Ishikawa (cell line): ENCODE measurements around the gene ZFYVE21.

ENCODE experiments used
- CEBPB ChIP-seq: IDR thresholded peaks from 2 replicates; pipeline ENCODE4 v1.6.1; 2012
- CREB1 ChIP-seq: IDR thresholded peaks from 2 replicates; pipeline ENCODE4 v1.6.1; 2012; ENCODE audit warnings: low read depth
- EGR1 ChIP-seq: IDR thresholded peaks from 2 replicates; pipeline ENCODE4 v1.6.1; 2012
- EP300 ChIP-seq: IDR thresholded peaks from 2 replicates; pipeline ENCODE4 v1.6.1; 2012; ENCODE audit warnings: borderline replicate concordance
- FOXM1 ChIP-seq: IDR thresholded peaks from 2 replicates; pipeline ENCODE4 v1.6.1; 2012; ENCODE audit warnings: low read depth, borderline replicate concordance
- NFIC ChIP-seq: IDR thresholded peaks from 2 replicates; pipeline ENCODE4 v1.6.1; 2012
- RAD21 ChIP-seq: IDR thresholded peaks from 2 replicates; pipeline ENCODE4 v1.6.1; 2012; ENCODE audit warnings: low read depth
- TAF1 ChIP-seq: IDR thresholded peaks from 2 replicates; pipeline ENCODE4 v1.6.1; 2012; ENCODE audit warnings: low read depth, mild to moderate bottlenecking
- TCF12 ChIP-seq: IDR thresholded peaks from 2 replicates; pipeline ENCODE4 v1.6.1; 2012; ENCODE audit warnings: low read depth
- TEAD4 ChIP-seq: IDR thresholded peaks from 2 replicates; pipeline ENCODE4 v1.6.1; 2012
- YY1 ChIP-seq: IDR thresholded peaks from 2 replicates; pipeline ENCODE4 v1.6.1; 2012; ENCODE audit warnings: low read depth
- ZBTB7A ChIP-seq: IDR thresholded peaks from 2 replicates; pipeline ENCODE4 v1.6.1; 2012; ENCODE audit warnings: low read depth
- TF ChIP-seq, protein P1 (sequence below): IDR thresholded peaks from 2 replicates; pipeline ENCODE4 v1.6.1; 2012; ENCODE audit warnings: low read depth, mild to moderate bottlenecking
- TF ChIP-seq, protein P2 (sequence below): IDR thresholded peaks from 2 replicates; pipeline ENCODE4 v1.6.1; 2012
- TF ChIP-seq, protein P3 (sequence below): IDR thresholded peaks from 2 replicates; pipeline ENCODE4 v1.6.1; 2012

ZFYVE21 gene

DNA sequence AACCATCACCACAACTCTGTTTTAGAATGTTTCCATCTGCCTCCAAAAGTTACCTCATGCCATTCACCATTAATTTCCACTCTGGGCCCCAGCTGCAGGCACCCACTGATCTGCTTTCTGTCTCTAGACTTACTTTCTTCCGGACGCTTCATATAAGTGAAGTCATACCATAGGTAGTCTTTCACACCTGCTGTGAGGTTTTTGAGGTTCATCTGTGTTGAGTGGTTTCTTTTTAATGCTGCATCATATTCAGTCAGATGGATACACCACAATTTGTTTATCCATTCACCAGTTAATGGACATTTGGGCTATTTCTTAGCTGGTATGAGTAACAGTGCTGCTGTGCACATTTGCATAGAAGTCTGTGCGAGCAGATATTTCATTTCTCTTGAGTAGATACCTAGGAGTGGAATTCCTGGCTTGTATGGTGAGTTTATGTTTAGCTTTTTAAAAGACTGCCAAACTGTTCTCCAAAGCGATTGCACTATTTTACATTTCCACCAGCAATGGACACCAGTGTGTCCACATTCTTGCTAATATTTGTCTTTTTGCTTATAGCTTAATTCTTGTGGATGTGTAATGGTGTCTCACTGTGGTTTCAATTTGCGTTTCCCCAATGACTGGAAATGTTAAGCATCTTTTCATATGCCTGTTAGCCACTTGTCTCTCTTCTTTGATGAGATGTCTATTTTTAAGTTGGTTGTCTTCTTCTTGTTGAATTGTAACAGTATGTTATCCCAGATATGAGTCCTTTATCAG, 48.3 kb downstream of the ZFYVE21 start:
- TF ChIP-seq EGR1 (no peak), NFIC (no peak), ZBTB7A (no peak), YY1 (no peak), TCF12 (no peak), RAD21 (no peak), CEBPB (no peak), TAF1 (no peak), FOXM1 (no peak), EP300 (no peak)
- TF ChIP-seq, protein P1, sequence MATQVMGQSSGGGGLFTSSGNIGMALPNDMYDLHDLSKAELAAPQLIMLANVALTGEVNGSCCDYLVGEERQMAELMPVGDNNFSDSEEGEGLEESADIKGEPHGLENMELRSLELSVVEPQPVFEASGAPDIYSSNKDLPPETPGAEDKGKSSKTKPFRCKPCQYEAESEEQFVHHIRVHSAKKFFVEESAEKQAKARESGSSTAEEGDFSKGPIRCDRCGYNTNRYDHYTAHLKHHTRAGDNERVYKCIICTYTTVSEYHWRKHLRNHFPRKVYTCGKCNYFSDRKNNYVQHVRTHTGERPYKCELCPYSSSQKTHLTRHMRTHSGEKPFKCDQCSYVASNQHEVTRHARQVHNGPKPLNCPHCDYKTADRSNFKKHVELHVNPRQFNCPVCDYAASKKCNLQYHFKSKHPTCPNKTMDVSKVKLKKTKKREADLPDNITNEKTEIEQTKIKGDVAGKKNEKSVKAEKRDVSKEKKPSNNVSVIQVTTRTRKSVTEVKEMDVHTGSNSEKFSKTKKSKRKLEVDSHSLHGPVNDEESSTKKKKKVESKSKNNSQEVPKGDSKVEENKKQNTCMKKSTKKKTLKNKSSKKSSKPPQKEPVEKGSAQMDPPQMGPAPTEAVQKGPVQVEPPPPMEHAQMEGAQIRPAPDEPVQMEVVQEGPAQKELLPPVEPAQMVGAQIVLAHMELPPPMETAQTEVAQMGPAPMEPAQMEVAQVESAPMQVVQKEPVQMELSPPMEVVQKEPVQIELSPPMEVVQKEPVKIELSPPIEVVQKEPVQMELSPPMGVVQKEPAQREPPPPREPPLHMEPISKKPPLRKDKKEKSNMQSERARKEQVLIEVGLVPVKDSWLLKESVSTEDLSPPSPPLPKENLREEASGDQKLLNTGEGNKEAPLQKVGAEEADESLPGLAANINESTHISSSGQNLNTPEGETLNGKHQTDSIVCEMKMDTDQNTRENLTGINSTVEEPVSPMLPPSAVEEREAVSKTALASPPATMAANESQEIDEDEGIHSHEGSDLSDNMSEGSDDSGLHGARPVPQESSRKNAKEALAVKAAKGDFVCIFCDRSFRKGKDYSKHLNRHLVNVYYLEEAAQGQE = no peak
- TF ChIP-seq, protein P2, sequence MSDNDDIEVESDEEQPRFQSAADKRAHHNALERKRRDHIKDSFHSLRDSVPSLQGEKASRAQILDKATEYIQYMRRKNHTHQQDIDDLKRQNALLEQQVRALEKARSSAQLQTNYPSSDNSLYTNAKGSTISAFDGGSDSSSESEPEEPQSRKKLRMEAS = no peak

DNA sequence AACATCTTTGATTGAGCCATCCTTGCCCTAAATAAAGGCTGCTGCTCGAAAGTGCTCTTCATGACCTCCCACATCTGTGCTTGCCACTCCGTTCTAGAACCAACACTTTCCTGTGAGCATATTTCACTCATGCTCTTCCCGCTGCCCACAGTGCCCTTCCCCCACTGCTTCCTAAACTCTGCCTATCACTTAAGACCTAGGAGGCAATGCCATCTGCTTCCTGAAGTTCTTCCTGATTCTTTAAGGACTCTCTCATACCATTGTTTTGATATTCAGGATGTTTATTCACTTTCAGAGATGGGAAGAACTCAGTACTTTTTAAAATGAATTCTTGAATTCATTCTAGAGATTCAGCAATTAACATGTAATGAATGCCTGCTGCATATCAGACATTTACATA, 49.9 kb downstream of the ZFYVE21 start:
- TF ChIP-seq ZBTB7A (no peak), TAF1 (no peak), EGR1 (no peak), NFIC (no peak), TEAD4 (no peak), CREB1 (no peak), TCF12 (no peak)
- TF ChIP-seq, protein P2 = no peak

DNA sequence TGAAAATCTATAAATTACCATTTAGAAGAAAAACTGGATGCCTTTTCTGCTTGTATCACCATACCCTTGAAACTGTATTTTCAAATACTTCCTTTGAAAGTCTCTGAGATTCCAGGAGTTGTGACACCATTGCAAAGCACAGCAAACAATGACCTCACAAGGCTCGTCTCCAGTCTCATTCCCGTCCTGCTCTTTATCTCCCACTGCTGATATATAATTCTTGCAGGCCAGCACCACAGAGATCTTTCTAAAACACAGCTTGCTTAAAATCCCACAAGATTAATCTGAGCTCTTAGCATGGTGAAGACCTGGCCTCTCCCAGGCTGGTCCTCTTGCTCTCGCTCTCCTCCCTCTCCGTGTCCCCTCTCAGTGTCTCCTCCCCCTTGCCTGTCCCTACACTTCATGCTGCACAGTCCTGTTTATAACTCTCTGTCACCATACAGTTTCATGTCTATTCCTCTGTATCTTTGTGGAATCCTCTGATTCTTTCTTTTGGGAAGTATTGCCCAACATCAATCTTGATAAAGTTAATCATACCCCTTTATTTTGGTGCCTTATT, 51.8 kb downstream of the ZFYVE21 start:
- TF ChIP-seq, protein P2 = no peak
- TF ChIP-seq EGR1 (no peak), YY1 (no peak)
- TF ChIP-seq, protein P3, sequence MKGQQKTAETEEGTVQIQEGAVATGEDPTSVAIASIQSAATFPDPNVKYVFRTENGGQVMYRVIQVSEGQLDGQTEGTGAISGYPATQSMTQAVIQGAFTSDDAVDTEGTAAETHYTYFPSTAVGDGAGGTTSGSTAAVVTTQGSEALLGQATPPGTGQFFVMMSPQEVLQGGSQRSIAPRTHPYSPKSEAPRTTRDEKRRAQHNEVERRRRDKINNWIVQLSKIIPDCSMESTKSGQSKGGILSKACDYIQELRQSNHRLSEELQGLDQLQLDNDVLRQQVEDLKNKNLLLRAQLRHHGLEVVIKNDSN = no peak

DNA sequence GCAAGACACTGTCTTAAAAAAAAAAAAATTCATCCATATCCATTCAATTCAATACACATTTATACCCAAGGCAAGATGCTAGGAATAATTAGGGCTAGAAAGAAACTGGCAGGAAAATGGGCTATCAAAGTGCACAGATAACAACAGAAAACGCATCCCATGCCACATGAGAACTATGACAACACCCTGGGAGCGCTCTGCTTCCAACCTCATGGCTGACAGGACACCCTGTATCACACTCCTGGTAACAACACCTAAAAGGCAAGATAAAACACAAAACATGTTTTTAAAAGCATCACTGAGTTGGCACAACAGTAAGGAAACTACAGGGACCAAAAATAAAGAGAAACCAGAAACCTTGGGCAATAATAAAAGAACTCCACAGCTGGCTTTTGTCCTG, 54.9 kb downstream of the ZFYVE21 start:
- no peak for TF ChIP-seq ZBTB7A
- TF ChIP-seq EP300 = no peak

DNA sequence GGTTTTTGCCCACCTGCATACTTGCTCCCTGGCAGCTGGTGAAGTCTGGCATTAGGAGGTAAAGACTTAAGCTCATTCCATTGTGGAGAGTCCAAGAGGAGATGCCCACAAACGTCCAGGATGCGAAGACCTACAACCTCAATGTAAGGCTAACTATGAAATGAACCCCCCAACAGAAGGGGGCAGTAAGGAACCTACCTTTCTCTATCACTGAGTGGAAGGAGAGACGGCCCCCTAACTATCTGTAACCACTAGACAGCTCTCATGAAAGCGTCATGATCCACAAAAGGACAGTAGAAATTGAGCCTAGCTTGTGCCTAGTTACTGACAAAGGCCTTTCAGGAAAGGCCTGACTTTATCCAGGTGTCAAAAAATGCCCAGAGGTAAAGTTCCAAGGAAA, 55.3 kb downstream of the ZFYVE21 start:
- TF ChIP-seq YY1 = no peak
- TF ChIP-seq FOXM1 = no peak
- no peak; the same call in 1 of the 2 replicates for TF ChIP-seq RAD21
- no peak for TF ChIP-seq CREB1
- TF ChIP-seq TCF12 = no peak
- TF ChIP-seq CEBPB = no peak
- TF ChIP-seq TEAD4 = no peak
- TF ChIP-seq, protein P1 = no peak
- no peak for TF ChIP-seq EGR1
- no peak for TF ChIP-seq ZBTB7A
- TF ChIP-seq EP300 = no peak
- no peak for TF ChIP-seq TAF1
- TF ChIP-seq, protein P2 = no peak
- no peak for TF ChIP-seq NFIC
- TF ChIP-seq, protein P3 = no peak
